HUDEP-2 (cell line): Measurements from ENCODE around the gene PANX3.
"Not testable (repeated sequence)": the region's sequence is repeated elsewhere in the genome, so short reads cannot be mapped to it uniquely, and the experiment has no call there.

Experiments
- DNase-seq, 76 experiments: peaks; one replicate each; lab custom pipeline; 2025; ENCODE audit not compliant: unreplicated experiment in 76 of 76; lab: John Stamatoyannopoulos, UW

PANX3 gene

GRCh38 chr11:124611064-124611463, at the start of gene PANX3:
TSS of gene PANX3 (plus strand) at chr11:124611428. CDS start at chr11:124611557, 129 bp downstream.
- no peak for DNase-seq

GRCh38 chr11:124569697-124570096, 41.5 kb upstream of the PANX3 start, which contains the start of gene OR8A1:
TSS of gene OR8A1 (plus strand) at chr11:124569997. CDS start at chr11:124570120, 123 bp downstream.
- DNase-seq, result no peak

- DNase-seq, result no peak
Measured at GRCh38 chr11:124570160-124570559, 41.1 kb upstream of the PANX3 start.

- DNase-seq, result no peak
Measured at GRCh38 chr11:124577716-124578427, 33.4 kb upstream of the PANX3 start.

GRCh38 chr11:124578761-124579160, 32.5 kb upstream of the PANX3 start:
- DNase-seq, result no peak

- no peak for DNase-seq
Measured at GRCh38 chr11:124581817-124582216, 29.4 kb upstream of the PANX3 start.

GRCh38 chr11:124582565-124582964, 28.7 kb upstream of the PANX3 start:
- DNase-seq, result no peak

GRCh38 chr11:124583781-124584180, 27.4 kb upstream of the PANX3 start:
- DNase-seq, result no peak

- DNase-seq, result no peak
Measured at GRCh38 chr11:124584681-124585372, 26.4 kb upstream of the PANX3 start.

GRCh38 chr11:124586238-124586860, 24.9 kb upstream of the PANX3 start:
- peak in 37 of 76 experiments; percentile 1 to 46 (median 17) for DNase-seq

GRCh38 chr11:124591430-124591829, 19.8 kb upstream of the PANX3 start:
- no peak for DNase-seq

- no peak for DNase-seq
Measured at GRCh38 chr11:124592627-124593026, 18.6 kb upstream of the PANX3 start.

- no peak for DNase-seq
Measured at GRCh38 chr11:124595302-124595701, 15.9 kb upstream of the PANX3 start.

GRCh38 chr11:124597626-124598025, 13.6 kb upstream of the PANX3 start:
- DNase-seq, result no peak

- DNase-seq, result no peak
Measured at GRCh38 chr11:124600621-124601320, 10.5 kb upstream of the PANX3 start.

GRCh38 chr11:124602193-124602592, 9.0 kb upstream of the PANX3 start:
- no peak for DNase-seq

- not testable (repeated sequence) for DNase-seq
Measured at GRCh38 chr11:124602723-124603122, 8.5 kb upstream of the PANX3 start.

GRCh38 chr11:124605719-124606118, 5.5 kb upstream of the PANX3 start:
- no peak for DNase-seq

- DNase-seq, result no peak
Measured at GRCh38 chr11:124608147-124608546, 3.1 kb upstream of the PANX3 start.

GRCh38 chr11:124610295-124610694, 933 bp upstream of the PANX3 start:
- no peak for DNase-seq

- DNase-seq, result no peak
Measured at GRCh38 chr11:124612045-124612444, 817 bp downstream of the PANX3 start.
